HFF-Myc (cell line): ENCODE results near the gene EVX2.

ENCODE experiments used
- DNase-seq: peaks from one replicate; pipeline ENCODE4 v3.0.0-alpha.2; 2011; ENCODE audit warnings: low read depth; ENCODE audit errors: extremely low read depth
- H3K4me3 ChIP-seq: replicated peaks from 2 replicates; pipeline ENCODE4 v1.5.1; 2011; ENCODE audit warnings: low read depth, mild to moderate bottlenecking, control low read depth, low read length
- TF ChIP-seq, protein P1 (sequence below): IDR thresholded peaks from 2 replicates; pipeline ENCODE4 v1.5.1; 2012; ENCODE audit warnings: mild to moderate bottlenecking, low read depth, low read length, control low read depth; ENCODE audit errors: missing control alignments

EVX2 gene

DNA sequence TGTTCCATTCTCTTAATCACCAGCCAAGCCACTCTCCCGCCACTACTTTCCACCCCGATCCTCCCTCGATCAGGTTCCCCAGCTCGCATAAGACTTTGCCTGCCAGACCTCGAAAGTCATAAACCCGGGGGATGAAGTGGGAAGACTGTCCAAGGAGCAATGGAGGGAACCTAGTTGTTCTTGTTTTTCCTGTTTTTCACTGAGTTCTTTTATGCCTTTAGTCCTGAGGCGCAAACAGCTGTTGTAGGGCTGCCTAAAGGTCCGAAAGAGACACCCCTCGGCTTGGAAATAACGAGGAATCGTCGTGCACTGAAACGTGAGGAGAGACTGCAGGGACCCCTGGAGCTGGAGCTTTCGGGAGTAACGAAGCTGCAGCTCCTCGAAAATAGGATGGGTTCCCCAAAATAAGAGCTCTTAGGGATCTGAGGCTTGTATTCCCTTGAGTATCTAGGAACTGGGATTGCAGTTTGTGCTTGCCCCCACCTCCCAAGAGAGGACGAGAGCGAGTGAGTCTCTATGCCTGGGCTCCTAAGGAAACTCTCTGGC is 14.1 kb upstream of the EVX2 start:
- no peak for DNase-seq
- TF ChIP-seq, protein P1, sequence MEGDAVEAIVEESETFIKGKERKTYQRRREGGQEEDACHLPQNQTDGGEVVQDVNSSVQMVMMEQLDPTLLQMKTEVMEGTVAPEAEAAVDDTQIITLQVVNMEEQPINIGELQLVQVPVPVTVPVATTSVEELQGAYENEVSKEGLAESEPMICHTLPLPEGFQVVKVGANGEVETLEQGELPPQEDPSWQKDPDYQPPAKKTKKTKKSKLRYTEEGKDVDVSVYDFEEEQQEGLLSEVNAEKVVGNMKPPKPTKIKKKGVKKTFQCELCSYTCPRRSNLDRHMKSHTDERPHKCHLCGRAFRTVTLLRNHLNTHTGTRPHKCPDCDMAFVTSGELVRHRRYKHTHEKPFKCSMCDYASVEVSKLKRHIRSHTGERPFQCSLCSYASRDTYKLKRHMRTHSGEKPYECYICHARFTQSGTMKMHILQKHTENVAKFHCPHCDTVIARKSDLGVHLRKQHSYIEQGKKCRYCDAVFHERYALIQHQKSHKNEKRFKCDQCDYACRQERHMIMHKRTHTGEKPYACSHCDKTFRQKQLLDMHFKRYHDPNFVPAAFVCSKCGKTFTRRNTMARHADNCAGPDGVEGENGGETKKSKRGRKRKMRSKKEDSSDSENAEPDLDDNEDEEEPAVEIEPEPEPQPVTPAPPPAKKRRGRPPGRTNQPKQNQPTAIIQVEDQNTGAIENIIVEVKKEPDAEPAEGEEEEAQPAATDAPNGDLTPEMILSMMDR = no peak
- peak overlapping the region; percentile 39 for H3K4me3 ChIP-seq

DNA sequence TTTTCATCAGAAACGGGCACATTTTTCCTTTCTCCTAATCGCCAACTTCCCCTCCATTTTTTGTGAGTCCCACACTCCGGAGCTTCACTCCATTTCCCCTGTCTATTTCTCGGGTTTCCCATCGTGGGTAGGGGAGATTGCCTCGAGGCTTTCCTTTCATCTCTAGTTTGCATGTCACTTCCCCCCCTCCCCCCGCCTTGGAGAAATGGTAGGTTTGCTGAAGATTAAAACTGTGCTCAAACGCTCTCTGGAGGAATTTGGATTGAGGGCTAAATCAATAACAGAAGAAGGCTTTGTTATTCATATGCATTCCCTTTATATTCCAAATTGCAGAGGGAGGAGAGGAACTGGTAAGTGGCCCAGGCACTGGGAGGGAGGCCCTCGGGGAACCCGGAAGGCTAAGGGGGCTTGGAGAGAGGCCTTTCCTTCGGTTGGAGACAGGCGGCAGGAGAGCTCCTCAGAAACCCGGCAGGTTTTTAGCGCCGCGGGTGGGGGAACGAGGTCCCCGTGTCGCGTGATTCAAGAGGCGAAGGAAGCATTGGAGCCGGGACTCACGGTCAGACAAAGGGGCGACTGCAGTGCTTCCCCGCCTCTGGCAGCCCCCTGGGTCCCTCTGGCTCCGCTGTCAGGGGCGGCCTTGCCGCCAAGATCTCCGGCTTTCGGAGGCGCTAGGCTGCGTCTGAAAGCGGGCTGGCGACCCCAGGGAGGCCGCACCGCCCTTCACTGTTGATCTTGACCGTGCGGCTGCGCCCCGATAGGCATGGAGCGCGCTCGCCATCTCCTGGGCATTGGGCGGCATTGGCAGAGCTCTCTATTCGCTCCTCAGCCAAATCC is 13.4 kb upstream of the EVX2 start:
- peak; percentile 45 for DNase-seq
- peak overlapping the region; percentile 39 for H3K4me3 ChIP-seq
- TF ChIP-seq, protein P1 = peak; percentile 87

DNA sequence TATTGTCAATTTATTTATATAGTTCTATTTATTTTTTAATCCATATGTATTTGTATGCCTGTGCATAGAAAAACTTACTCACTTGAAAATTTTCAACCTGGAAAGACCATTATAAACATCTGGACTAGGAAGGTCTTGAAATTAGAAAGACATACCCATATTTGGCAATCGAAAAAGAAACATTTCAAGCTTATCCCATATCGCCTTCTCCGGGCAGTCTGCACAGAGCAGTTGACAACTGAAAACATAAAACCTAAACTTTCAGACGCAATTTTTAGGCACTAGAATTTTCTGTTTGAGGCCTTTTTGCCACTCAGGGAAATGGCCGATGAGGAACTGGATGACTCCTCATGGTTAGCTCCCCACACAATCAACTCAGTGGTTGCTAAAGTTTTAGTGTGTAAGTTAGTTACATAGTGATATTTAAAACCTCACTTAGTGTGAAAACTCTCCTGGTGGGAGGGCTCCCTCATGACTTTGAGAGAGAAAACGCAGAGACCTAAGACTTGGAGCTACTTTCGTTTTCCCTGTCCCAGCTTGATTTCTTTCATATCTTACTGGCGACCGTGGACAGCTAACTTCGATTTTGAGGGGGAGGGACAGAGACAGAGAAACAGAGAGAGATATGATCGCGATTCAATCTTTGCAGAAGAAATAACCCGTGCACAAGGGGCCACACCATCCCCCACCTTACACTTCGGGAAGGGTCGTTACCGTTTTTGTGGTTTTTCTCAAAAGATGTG is 12.7 kb upstream of the EVX2 start:
- H3K4me3 ChIP-seq = peak overlapping the region; percentile 39
- no peak for DNase-seq
- TF ChIP-seq, protein P1 = no peak

DNA sequence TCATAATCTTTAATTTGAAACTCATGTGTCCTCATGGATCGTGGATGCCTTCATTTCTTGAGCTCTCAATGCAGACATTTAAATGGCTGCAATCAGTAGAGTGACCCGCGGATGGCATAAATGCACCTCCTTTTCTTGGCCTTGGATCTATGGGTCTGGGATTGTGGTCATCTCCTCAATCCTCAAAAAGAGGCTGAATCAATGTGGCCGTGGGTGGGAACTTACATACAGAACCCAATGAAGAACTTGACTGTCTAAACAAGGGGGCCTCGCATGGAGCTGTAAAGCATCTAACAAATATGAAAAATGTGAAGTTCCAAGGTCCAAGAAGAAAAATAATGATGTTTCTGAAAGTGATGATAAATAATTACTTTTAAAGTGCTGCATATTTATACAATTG is 11.7 kb upstream of the EVX2 start:
- no peak for DNase-seq
- TF ChIP-seq, protein P1 = no peak
- H3K4me3 ChIP-seq = no peak overlapping the region

DNA sequence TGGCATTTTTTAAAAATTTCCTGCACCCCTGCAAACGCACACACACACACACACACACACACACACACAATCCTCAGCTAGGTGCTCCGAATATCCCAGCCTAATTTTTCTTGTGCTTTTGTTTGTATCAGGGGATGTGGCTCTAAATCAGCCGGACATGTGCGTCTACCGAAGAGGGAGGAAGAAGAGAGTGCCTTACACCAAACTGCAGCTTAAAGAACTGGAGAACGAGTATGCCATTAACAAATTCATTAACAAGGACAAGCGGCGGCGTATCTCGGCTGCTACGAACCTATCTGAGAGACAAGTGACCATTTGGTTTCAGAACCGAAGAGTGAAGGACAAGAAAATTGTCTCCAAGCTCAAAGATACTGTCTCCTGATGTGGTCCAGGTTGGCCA is 10.6 kb upstream of the EVX2 start:
- H3K4me3 ChIP-seq = peak overlapping the region; percentile 56
- no peak for DNase-seq
- TF ChIP-seq, protein P1 = no peak

DNA sequence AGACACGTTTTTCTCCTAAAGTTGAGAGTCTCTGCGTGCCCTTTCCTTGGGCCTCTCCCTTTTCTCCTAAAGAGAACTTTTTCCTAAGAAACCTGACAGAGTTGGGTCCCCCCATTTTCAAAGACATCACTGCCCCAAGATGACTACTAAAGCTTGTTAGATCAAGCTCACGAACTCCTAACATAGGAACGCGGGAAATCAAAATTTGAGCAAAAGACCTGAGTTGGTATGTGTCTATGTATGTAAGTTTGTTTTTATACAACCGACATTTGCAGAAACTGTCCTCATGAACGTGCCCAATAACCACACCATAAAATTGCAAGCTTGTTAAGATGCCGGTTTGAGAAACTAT is 10.1 kb upstream of the EVX2 start:
- TF ChIP-seq, protein P1 = no peak
- no peak for DNase-seq
- H3K4me3 ChIP-seq = peak overlapping the region; percentile 56
